Memory B cell (primary cell): ENCODE data around the gene RUNDC1.

Experiments
- ATAC-seq: fragments of 150-1000 bp; cut with Tn5 transposase; 2 replicates; pipeline ENCODE4 v1.10.0; 2021; ENCODE audit warnings: low read depth, mild to moderate bottlenecking, moderate library complexity
- DNase-seq, 2 donors: peaks; one replicate each; pipeline ENCODE4 v3.0.0; 2022; ENCODE audit warnings: low spot score in 2 of 2
- H3K27ac Mint-ChIP-seq: one replicate; pipeline ENCODE4 v1.8.0; 2022; ENCODE audit warnings: mild to moderate bottlenecking, moderate library complexity, mixed read lengths
- H3K27me3 Mint-ChIP-seq: one replicate; pipeline ENCODE4 v1.8.0; 2022; ENCODE audit warnings: mixed read lengths
- H3K36me3 Mint-ChIP-seq: one replicate; pipeline ENCODE4 v1.8.0; 2022; ENCODE audit warnings: mild to moderate bottlenecking, mixed read lengths
- H3K4me1 Mint-ChIP-seq: one replicate; pipeline ENCODE4 v1.8.0; 2022; ENCODE audit warnings: mixed read lengths
- H3K4me3 Mint-ChIP-seq: one replicate; pipeline ENCODE4 v1.8.0; 2022; ENCODE audit warnings: mild to moderate bottlenecking, moderate library complexity, mixed read lengths
- H3K9me3 Mint-ChIP-seq: one replicate; pipeline ENCODE4 v1.8.0; 2022; ENCODE audit warnings: mixed read lengths

The RUNDC1 gene

DNA sequence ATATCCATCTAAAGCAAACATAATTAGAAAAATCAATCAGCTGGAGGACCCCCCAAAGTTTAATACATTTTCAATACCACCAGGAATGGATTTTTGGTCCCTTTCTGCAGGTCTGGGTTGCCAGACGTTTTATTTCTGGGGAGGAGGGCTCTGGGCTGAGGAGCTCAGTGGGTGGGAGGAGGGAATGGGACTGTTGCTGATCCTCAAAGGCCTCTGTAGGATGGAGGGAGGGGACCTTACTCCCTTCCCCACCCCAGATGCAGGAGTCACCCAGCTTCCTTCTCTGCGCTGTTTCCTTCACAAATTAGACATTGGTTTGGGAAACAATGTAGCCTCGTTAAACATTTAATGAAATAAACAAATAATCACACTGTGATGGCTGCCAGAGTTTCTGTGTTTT lies 51.3 kb downstream of the RUNDC1 start:
- ATAC-seq (no peak), DNase-seq (no peak)
- Mint-ChIP-seq H3K36me3 (no peaks in the 10 kb centered on the region), H3K9me3 (no peaks in the 10 kb centered on the region), H3K27ac (no peak overlapping the region), H3K4me3 (no peak overlapping the region), H3K27me3 (no peaks in the 10 kb centered on the region), H3K4me1 (peaks cover 3% of the 10 kb centered on the region)

DNA sequence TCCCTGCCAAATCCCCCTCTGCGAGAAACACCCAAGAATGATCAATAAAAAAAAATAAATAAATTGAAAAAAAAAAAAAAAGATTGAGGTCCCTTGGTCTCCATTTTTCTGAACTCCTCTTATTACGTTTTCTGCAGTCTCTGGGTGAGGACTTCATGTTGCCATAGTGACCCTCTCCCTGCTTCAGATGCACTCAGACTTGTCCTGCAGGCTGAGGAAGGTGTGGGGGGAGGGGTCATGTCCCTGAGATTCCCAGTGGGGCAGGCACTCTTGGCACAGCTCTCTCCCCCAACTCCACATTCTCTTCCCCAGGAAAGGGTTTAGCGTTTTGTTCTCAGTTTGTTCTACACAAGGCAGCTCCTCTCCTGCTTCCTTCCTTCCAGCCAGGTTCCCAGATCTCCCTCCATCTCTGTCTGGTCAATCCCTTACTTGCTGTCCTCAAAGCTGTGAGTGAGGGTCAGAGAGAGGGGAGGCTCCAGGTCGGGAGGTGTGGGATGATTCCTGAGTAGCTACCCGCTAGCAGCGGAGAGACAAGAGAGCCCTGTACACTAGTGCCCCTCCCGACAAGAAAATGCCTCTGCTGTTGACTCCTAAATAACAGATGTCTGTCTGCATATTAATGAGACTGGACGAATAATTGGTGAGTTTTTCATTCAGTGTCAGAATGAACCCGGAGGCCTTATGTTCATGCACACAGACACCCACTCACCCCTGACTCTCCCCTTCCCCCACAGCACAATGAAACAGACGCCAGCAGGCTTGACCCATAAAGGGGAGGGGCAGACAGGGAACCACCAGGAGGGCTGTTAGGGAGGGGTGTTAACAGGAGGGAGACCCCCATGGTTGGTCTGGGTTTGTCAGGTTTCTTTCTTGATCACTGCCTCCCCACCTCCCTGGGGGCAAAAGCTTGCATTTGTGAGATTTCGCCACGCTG lies 53.9 kb downstream of the RUNDC1 start:
- no peaks in the 10 kb centered on the region for H3K36me3 Mint-ChIP-seq
- no peak overlapping the region for H3K4me3 Mint-ChIP-seq
- no peak for ATAC-seq
- H3K27ac Mint-ChIP-seq: no peak overlapping the region
- DNase-seq: no peak
- no peaks in the 10 kb centered on the region for H3K4me1 Mint-ChIP-seq
- no peaks in the 10 kb centered on the region for H3K27me3 Mint-ChIP-seq
- H3K9me3 Mint-ChIP-seq: no peaks in the 10 kb centered on the region

DNA sequence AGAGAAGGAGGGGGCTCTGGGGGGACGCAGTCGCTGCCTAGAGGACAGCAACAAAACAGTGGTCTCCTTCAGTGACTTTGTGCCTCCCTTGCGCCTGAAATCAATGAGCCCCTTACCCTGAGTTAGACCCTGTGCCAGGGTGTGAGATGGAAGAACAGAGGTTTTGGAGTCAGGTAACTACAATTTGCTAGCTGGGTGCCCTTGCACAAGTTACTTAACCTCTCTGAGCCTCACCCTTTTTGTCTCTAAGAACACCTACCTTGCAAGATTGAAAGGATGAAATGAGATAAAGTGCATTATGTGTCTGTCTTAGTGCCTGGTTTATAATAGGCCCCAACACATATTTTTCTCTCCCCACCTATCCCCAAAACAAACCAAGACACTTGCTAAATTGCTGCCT lies 54.5 kb downstream of the RUNDC1 start:
- Mint-ChIP-seq H3K4me3 (no peak overlapping the region), H3K36me3 (no peaks in the 10 kb centered on the region)
- no peak for ATAC-seq

DNA sequence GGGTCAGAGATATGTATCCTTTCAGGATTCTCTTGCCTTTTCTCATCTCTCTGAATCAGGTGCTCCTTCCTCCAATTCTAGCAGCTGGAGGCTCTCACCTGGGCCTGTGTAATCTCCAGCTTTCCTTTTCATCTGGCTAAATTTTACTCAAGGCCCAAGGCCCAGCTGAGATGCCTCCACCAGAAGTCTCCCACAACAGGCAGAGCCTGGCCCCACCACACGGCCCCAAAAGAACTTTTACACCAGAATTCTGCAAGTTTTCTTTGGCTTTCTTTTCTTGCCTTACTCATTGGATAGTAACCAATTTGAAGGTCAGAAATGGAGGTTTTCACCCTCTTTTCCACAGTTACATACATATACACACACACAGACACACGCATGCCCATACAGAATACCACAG lies 59.3 kb downstream of the RUNDC1 start:
- no peaks in the 10 kb centered on the region for H3K27me3 Mint-ChIP-seq
- H3K4me1 Mint-ChIP-seq: no peaks in the 10 kb centered on the region
- no peak overlapping the region for H3K4me3 Mint-ChIP-seq
- ATAC-seq: no peak
- no peaks in the 10 kb centered on the region for H3K36me3 Mint-ChIP-seq
- H3K9me3 Mint-ChIP-seq: no peaks in the 10 kb centered on the region
- DNase-seq: no peak
- H3K27ac Mint-ChIP-seq: no peak overlapping the region

More for the DNA sequence above, 54.5 kb downstream of the RUNDC1 start:
- Mint-ChIP-seq H3K27ac (no peak overlapping the region), H3K9me3 (no peaks in the 10 kb centered on the region), H3K27me3 (no peaks in the 10 kb centered on the region), H3K4me1 (no peaks in the 10 kb centered on the region)
- DNase-seq: no peak

- Mint-ChIP-seq H3K27me3 (no peaks in the 10 kb centered on the region), H3K4me3 (no peak overlapping the region), H3K36me3 (no peaks in the 10 kb centered on the region), H3K4me1 (no peaks in the 10 kb centered on the region), H3K9me3 (no peaks in the 10 kb centered on the region), H3K27ac (no peak overlapping the region)
- ATAC-seq: no peak
- DNase-seq: no peak
These were observed 60.3 kb downstream of the RUNDC1 start for GRCh38 chr17:43040655-43041054.

DNA sequence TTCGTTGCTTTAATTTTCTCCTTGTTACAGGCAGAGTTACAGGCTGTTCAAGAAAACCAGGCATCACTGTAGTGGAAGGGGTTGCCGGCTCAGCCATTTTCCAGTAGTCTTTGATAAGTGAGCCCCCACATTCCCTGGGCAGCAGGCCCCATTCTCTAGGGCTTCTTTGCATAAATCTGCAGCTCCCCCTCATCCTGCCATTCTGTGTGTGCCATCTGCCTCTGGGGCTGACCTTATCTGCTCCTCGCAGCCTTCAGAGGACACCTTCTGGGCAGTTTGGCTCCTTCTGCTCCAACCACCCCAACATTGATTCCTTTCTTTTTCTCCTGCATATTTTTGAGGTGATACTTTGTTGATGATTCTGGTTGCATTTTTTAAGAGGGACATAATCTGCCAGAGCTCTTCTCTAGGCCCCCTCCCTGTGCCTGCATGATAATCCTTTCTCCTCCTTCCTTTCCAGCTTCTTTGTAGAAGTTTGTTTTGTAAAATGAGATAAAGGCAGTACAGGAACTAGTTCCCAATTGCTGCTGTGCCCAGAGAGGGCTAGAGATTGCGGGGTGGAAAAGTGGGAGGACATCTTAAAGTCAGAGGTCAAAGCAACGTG lies 61.8 kb downstream of the RUNDC1 start:
- DNase-seq (no peak), ATAC-seq (no peak)
- H3K27ac Mint-ChIP-seq: peak overlapping the region; percentile 26
- H3K4me3 Mint-ChIP-seq: no peak overlapping the region
- no peaks in the 10 kb centered on the region for H3K4me1 Mint-ChIP-seq
- no peaks in the 10 kb centered on the region for H3K36me3 Mint-ChIP-seq
- no peaks in the 10 kb centered on the region for H3K9me3 Mint-ChIP-seq
- no peaks in the 10 kb centered on the region for H3K27me3 Mint-ChIP-seq
